ENCODE data around the gene MANSC4.

Gene MANSC4

DNA sequence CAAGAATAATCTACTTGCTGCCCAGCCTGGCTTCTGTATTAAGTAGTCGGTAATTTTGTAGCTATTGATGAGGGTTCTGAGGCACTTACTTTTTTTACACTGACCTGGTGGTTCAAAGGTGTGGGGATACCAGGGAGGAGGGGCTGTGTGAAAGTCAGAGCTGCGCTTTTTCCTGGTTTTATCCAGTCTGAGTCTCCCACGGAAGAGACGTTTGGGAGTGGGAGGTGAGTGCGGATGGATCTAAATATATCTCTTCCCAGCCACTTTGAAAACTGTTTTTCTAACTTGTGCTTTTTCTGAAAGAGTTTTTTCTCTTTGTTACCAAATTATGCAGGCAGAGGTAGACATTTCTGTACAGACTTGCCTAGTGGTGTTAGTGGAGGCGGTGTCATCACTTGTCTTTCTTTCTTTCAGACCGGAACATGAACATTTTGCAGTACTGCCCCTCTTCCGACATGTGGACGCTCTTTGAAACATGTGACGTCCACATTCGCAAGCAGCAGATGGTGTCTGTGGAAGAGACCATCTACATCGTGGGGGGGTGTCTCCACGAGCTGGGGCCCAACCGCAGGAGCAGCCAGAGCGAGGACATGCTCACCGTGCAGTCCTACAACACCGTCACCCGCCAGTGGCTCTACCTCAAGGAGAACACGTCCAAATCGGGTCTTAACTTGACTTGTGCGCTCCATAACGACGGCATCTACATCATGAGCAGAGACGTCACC lies 17.4 kb upstream of the MANSC4 start:
- no peak for DNase-seq

DNA sequence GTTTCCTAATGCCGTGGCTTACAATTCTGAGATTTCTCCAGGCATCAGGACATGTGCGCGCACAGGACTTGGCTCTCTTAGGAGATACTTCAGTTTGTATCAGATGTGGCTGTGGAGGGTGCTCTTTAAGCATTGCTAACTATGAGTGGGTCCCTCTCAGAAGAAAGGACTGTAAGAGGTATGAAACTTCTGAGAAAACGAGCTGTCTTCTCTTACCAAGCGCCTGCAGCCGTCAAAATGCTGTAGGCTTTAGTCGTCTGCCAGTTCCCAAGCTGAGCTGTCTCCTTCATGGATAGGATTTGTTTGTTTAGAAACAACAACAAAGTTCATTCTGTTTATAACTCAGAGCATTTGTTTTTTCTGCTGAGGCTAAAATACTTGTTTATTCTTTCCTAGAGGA lies 16.1 kb upstream of the MANSC4 start:
- DNase-seq = no peak

DNA sequence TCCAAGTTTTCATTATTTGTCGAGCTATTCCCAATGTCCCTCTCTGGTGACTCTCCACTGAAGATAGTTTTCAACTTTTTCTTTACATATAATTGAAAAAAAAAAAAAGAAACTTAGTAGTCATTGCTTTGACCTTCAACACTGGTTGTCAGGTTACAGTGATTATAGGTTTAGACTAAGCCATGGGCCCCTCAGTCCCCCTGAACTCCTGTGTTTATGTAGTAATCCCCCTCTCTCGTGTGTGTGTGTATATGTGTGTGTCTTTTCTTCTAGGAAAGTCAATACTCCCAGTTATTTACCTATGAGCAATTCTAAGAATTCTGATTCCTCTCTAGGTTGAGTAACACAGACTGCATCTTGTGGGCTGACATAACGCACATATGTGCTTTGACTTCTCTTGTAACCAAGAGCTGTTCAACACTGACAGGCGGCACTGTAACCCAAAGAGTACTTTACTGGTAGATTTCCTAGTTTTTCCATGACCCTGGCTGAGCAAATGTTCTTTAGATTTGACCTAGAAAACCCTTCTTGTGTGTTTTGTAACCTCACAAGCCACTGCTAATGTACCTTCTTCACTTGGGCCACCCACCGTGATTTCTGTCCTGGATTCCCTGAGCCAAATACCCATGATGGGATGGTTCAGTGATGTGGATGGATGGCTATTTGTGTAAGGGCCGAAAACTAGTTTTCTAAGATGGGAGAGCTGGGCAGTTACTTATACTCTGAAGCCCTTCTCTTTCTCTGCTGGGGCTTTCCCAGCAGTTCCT lies 15.0 kb upstream of the MANSC4 start:
- DNase-seq = no peak

DNA sequence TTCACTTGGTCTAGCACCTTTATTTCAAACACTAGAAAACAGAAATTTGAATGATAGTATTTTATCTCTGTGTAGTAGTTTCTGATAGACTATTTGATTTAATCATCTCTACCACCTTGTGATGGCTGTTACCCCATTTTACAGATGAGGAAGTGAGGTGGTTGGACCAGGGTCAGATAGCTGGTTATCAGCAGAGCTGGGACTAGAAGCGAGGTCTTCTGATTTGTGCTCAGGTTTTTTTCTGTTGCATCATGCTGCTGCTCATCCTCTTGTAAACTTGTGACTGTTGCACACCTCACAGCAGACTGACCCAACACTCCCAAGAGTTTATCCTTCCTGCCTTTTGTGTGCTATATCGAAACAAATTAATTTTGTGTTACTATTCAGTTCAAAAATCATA lies 10.1 kb upstream of the MANSC4 start:
- no peak for DNase-seq

DNA sequence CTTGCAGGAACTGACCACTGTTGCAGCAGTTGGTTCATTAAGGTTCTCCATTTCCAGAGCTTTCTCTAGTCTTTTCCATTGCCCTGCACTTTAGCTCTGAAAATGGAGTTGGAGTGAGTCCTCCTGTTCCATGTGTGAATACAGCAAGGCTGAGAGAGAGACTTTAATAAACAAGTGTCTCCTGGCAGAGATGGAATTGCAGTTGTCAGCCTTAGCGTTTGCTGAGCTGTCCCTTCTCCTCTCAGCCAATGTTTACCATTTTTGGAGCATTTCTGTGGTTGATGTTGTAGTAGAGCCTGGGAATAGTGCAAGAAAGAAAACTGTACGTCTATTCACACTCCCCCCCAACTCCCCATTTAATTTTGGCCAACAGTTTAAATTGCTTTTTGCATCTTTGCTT lies 7.5 kb upstream of the MANSC4 start:
- DNase-seq = no peak

DNA sequence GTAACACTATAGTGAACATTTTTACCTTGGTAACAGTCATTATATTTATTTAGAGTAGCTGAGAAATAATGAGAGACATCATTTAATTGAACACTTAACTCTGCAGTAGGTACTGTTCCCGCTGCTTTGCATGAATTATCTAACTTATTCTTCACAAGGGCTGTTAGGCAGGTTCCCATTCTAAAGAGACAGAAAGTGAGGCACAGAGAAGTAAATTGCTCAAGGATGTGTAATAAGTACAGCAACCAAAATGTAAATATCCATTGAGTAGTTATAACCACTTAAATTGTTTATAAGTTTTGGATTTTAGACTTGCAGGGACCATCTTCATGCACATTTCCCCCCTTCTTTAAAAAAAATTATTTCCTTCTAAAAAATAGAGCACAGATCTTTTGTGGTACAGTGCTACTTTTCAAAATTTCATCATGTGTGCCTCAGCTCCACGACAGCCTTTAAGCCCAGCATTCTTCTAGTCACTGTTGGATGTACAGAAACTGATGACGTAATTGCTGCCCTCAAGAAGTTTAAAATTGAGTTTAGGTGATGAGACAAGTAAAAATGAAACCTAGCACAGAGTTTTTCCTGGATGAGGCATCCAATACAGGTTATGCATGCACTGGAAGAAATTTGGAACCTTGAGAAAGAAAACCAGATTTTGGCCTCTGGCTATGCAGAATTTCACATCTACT lies 6.0 kb upstream of the MANSC4 start:
- DNase-seq = no peak

DNA sequence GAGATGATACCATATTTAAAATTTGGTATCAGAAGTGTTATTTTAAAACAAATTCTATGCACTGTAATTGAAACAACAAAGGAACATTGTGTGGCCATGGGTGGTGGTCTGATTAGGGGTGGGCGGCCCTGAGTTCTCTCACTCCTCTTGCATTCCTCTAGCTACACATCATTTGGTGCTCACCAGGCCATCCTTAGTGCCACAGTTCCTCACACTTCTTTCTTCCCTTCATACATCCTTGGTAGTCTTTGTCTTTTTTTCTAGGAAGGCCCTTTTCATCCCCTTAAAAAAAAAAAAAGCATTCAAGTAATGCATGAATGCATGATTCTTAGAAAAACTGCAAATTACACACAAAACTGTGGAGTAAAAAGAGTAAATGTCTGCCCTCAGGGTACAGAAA lies 2.4 kb upstream of the MANSC4 start:
- no peak for DNase-seq

DNA sequence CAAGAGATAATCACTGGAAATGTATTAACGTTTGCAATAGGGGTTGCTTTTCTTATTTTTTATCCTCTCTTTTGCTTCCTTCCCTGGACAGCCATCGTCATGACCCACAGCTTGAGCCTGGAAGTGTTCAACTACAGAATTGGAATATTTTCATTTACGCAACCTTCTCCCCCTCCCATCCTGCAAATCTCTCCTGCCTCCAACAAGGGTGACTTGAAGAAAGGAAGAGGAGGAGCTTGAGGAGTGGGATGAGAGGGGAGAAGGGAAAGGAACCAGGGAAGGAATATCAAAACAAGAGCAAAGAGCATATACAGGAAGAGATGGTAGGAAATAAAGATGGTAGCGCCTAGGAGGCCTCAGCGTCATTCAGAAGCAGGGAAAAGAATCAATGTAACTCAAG lies 1.6 kb upstream of the MANSC4 start:
- no peak for DNase-seq

DNA sequence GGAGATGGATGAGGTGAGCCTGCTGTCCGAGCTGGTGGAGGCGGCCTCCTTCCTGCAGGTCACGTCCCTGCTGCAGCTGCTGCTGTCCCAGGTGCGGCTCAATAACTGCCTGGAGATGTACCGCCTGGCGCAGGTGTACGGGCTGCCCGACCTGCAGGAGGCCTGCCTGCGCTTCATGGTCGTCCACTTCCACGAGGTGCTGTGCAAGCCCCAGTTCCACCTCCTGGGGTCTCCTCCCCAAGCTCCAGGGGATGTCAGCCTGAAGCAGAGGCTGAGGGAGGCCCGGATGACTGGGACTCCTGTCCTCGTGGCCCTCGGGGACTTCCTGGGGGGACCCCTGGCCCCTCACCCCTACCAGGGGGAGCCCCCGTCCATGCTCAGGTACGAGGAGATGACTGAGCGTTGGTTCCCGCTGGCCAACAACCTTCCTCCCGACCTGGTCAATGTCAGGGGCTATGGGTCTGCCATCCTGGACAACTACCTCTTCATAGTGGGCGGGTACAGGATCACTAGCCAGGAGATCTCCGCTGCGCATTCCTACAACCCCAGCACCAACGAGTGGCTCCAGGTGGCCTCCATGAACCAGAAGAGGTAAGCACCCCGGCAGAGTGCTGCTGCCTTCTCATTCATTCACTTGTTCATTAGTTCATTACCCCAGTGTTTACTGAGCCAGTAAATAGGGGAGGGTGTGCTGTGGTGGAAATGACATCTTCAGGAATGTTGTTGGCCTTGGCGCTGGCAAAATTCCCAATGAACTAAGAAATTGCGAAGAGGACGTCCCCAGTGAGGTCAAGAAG lies 774 bp upstream of the MANSC4 start:
- DNase-seq = peak; percentile 16 to 29

DNA sequence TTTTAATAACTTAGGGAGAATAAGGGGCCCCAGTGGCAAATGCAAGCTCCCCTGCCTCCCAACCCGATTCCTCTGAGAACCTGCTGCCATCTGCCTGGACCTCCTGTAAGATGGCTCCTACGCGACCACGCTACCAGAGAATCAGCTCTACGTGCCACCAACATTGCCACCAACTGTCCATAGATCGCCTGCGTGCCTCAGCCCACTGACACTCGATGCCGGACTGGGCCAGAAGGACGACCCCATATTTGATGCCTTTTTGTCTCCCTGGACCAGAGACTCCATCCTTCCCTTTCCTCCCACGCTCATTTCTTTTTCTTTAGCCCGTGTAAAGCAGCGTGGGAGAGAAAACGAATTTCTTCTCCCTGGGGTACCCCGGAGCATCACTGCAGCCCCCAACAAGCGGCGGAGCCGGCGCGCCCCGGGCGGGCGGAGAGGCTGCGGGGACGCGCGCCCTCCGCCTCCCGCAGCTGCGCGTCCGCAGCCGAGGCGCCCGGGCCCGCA lies 568 bp downstream of the MANSC4 start:
- DNase-seq = no peak

DNA sequence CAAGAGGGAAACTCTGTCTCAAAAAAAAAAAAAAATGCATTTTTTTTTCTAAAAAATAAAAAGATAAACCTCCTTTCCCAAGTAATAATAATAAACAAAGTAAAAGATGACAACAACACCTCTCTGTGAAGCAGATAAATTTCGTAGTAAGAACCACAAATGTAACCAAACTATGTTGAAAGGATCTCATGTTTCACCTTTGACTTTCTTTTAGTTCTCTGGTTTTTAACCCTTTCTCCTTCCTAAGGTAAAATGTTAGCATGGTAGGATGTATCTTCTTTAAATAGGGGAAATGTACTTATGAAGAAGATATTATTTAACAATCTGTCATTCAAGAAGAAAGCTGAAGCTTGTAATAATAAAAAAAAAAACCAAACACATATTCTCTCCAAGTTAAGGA lies 1.8 kb downstream of the MANSC4 start:
- DNase-seq = no peak

DNA sequence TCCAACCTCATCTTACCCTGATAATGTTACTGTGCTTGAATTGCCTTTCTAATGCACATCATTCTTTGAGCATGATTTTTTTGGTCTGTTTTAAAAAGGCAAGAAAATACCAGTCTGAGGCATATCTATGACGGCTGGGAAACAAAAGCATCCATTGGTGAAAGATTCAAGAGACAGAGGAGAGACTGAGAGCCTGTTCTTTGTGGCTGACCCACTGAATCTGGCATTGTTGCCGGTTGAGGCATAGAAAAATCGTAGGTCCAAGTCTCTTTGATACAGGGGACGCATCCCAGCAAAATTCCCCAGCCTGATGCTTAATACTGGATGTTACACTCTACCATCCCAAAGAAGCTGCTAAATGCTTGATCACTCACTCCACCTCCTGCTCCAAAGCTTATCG lies 2.9 kb downstream of the MANSC4 start:
- DNase-seq = no peak

DNA sequence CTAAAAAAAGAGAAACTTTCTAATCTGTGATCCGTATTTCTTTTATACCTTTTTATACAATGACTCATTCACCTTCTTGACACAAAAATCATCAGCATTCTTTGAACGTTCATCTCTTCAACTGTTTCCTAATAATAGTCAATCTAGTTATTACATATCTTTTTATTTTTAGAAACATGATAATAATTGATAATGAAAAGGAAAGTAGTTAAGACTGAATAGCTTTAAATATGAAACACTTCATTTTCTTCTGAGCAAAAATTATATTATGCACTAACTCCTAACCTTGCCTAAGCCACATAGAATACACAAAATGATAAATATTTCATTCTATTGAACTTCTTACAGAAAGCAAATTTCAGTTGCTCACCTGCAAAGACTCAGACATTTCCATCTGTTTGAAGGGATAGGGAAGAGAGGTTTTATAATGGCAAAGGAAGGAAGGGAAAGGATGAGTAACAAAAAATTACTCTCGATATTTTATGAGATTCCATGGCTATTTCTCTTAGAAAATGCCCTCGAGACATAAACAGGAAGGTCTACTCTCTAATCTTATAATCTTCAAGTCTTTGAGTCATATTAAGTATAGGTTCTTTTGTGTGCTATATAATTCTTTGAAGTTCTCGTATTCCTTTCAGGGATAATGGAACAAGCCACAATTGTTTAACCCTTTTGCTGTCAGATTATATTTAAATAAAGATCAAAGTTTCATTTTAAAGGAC lies 7.5 kb downstream of the MANSC4 start:
- no peak for DNase-seq

DNA sequence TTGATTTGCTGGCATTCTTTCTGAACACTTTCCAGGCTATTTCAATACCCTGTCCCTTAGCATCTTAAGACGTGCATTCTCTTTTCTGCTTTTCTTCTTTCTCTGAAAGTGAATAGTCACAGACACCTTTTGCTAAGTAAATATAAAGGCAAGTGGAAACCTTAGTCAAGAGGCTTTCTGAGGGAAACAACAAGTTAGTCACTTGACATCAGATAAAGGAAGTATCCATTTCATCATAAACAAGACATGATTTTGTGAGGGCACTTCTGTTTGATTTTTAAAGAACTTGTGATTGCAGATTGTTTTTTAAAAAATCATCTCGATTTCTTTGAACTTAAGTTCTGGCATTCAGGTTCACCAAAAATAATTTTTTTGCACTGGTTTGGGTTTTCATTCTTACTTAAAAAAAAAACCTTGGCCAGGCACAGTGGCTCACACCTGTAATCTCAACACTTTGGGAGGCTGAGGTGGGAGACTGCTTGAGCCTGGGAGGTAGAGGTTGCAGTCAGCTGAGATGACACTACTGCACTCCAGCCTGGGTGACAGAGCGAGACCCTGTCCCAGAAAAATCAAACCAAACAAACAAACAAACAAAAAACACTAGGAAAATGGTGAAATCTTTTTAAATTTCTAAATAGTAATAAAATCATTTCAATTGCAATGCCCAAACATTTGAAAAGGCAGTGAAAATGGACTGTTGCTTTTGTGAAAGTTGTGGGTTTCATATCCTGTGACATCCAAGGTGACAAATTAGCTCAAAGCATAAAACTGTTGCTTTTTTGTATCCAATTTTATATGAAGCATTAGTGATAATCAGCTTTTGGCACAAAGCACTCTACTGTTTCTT lies 8.3 kb downstream of the MANSC4 start:
- no peak for DNase-seq

DNA sequence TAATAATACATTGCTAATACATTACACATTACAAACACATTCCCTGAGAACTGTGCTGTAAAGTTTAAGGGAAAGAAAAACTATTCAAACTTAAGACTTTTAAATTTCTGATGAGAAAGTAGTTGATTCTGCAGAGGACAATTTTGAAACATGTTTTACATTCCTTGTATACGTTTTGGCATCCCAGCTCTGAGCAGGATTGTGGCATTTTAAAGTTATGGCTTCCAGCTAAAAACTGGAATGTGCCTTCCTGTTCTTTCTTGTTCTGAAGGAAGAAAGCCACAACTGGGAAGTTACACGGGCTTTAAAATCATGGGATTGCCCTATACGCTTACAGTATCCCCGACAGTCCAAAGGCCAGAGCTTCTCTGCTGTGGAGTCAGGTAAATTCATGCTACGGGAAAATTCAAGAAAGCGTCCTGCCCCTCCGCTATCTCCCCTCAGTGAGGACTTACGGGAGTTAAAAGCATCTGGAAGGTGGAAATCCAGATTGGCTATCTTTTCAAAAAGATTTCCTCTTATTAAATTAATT lies 10.8 kb downstream of the MANSC4 start:
- no peak for DNase-seq

DNA sequence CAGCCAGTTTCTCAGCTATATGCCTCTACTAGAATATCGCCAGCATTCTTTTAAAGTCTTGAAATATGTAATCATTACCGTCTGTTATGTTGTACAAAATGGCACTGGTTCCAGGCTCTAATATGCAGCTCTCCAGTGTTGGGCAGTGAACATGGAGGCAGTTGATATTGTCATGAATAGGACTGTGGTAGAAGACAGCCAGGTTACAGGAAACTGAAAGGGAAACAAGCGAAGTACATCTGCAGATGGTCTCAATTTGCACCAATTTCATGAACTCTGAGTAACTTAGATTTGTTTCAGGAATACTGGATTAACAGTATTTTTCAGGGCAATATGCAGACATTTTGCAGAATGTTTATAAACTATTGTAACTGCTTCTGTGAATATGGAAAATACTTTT lies 13.4 kb downstream of the MANSC4 start:
- DNase-seq = no peak

DNA sequence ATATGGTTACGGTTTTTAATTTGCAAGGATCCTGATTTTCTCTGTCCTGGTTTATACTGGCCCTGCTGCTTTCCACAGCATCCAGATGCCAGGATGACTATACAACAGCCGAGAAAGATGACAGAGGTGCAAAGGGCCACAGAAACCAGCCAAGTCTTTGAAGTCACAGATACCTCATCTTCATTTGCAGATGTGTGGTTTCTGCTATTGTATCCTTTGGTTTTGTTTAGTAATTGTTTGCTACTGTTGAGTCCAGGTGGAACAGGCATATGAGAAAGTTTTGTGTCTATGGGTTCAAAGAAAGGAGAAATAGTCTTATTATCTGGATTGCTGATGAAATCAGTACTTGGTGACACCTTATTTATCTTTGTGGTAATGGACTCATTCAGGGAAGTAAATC lies 17.3 kb downstream of the MANSC4 start:
- DNase-seq = no peak

DNA sequence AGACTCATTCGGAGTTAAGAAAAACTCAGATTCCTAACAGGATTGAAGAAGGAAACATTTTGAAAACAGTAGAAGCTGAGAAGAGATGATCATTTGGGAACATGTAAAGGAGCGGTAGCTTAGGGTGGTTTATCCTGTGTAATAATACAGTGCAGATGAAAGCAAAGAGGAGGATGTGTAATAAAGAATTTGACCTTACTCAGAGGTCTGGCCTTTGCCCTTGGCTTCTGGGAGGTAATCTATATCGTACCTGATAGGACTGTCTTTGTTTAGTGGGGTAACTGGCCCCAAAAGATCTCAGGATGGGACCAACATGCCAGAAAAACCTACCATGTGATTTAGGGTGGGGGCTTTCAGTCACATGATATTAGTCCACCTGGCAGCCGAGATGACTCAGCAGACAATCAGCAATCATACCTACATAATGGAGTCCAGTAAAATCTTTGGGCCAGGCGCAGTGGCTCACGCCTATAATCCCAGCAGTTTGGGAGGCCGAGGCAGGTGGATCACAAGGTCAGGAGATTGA lies 23.3 kb downstream of the MANSC4 start:
- DNase-seq = no peak

DNA sequence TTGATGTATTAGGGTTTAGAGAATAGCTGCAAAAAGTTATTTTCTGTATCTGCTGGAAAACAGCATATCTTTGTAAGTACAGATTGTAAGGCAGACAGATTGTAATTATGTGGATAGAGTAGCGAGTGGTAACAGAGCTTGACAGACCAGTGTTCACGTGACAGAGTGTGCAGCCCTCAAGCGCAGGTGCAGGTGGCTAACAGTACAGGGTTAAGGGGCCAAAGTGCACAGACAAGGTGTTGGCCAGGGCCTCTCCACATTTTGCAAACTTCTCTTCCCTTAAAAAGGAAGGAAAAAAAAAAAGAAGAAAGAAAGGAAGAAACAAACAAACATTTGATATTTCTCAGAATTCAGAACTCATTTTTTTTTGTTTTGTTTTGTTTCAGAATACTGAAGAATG lies 25.2 kb downstream of the MANSC4 start:
- no peak for DNase-seq

DNA sequence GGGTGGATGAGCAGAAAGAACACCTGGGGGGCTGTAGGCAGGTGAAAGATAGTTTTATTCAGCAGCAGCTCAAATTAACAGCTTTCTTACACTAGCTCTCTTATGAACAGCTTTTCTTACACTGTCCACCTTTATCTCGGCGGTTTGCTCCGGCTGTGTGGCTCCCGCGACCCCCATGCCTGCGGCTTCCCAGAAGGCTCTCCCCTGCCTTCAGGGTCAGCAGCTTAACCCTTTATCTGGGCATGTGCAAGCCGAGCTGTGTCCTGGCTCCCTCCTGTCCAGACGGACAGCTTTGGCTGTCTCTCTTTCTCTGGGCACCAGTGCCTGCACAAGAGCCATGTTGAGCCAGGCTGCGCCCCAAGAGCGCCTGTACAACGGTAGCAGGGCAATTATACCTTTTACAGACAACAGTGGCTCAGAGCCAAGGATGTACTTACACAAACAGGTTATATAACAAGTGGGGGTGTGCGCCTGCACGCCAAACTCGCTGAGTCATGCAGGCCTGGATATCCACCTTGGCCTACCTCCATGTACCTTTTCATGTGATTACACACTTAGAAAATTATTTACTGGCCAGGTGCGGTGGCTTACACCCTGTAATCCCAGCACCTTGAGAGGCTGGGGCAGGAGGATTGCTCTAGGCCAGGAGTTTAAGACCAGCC lies 28.5 kb downstream of the MANSC4 start:
- DNase-seq = no peak

Data from activated CD4-positive, alpha-beta T cell treated with anti-CD3 and anti-CD28 coated beads, Interleukin-2, amount 50 U/mL, for 4 hours (primary cell).